ENCODE results near the gene ARFIP2. TPM values are rescaled to one million over a fixed set of nuclear protein-coding genes. Genes with fewer than 3 reads are reported as not detected.

The ARFIP2 gene
- total and polyA plus RNA-seq, 2 donors (not counting 3 experiments of a cell fraction or from before 2014, with no cell fraction given): 48.4 to 62.9 TPM

GRCh38 chr11:6468712-6469495, 12.2 kb downstream of the ARFIP2 start:
- H3K4me1 ChIP-seq (ENCODE audit: control insufficient read depth, extremely low read depth, insufficient read depth, low read length): peaks cover 15% of the 10 kb centered on the region
- H3K9me1 ChIP-seq (replicated peaks; ENCODE audit: control insufficient read depth, extremely low read depth, insufficient read depth, low read length): no peaks in the 10 kb centered on the region
- CTCF ChIA-PET: interaction anchor here (0.7 to 1.8 kb wide), 14 partner anchors 12 to 269 kb away, joined by 3 to 16 read pairs (median 4); partner anchors contain the start of genes APBB1, ARFIP2, MRPL17 and SMPD1
- H3K27me3 ChIP-seq (ENCODE audit: control insufficient read depth in 2 of 2, insufficient read depth in 2 of 2, low read length in 2 of 2): no peaks in the 10 kb centered on the region
- no peak overlapping the region for H3K27ac ChIP-seq (ENCODE audit: insufficient read depth, low read depth, low read length)
- no peaks in the 10 kb centered on the region for H4K20me1 ChIP-seq (replicated peaks; ENCODE audit: control insufficient read depth, extremely low read depth, insufficient read depth, low read length)
- H3K36me3 ChIP-seq (ENCODE audit: control insufficient read depth in 2 of 2, extremely low read depth in 1 of 2, insufficient read depth in 2 of 2, low read length in 2 of 2): peaks cover 0 to 4% of the 10 kb centered on the region in 2 experiments
- peak overlapping the region; percentile 71 for H2AFZ ChIP-seq (ENCODE audit: low read depth, low read length)
- FAIRE-seq (peak; percentile 99), DNase-seq (ENCODE audit: low read depth, low spot score) (peak; percentile 97)
- no peaks in the 10 kb centered on the region for H3K9me3 ChIP-seq (replicated peaks; ENCODE audit: control insufficient read depth, insufficient read depth, low read length)
- POLR2A ChIA-PET: interaction anchor here (1.1 to 1.2 kb wide), 2 partner anchors 13 to 50 kb away, joined by 5 to 8 read pairs; partner anchors contain the start of genes APBB1, ARFIP2 and TIMM10B
- no peak overlapping the region for H3K4me3 ChIP-seq (replicated peaks in 1 of 3; ENCODE audit: insufficient read depth in 1 of 3, low read depth in 1 of 3, low read length in 3 of 3)
- no TSS peak for BruUV-seq (replicated peaks)
- dilution Hi-C loops (cut with MboI; ENCODE audit: extremely low pct_ligation_motif_present, low sequenced_read_pairs) (no loop called here), intact Hi-C loops (cut with micrococcal nuclease) (loop anchor here (1.0 kb wide), 1 partner anchor 79 kb away; the partner anchor contains the start of gene SMPD1)
- TF ChIP-seq GATA2 (IDR thresholded peaks at IDR 0.05; ENCODE audit: insufficient read depth, insufficient read length, low read depth, low read length): no peak
- peak; percentile 45 for TF ChIP-seq POLR2A (IDR thresholded peaks at IDR 0.05; ENCODE audit: low read depth, low read length)
- H3K9ac ChIP-seq (replicated peaks; ENCODE audit: extremely low read depth, insufficient read depth, low read length): no peak overlapping the region
- peak overlapping the region; percentile 13 for H3K4me2 ChIP-seq (ENCODE audit: insufficient read depth, low read length)
- H3K79me2 ChIP-seq (ENCODE audit: control insufficient read depth, insufficient read depth, low read length): peaks cover 6% of the 10 kb centered on the region

GRCh38 chr11:6459099-6459450, 22.1 kb downstream of the ARFIP2 start:
- TF ChIP-seq GATA2 (IDR thresholded peaks at IDR 0.05; ENCODE audit: insufficient read depth, insufficient read length, low read depth, low read length) (no peak), MYC (IDR thresholded peaks at IDR 0.05; ENCODE audit: low read depth, low read length) (no peak), POLR2AphosphoS5 (IDR thresholded peaks at IDR 0.05; ENCODE audit: insufficient read depth, low read depth, low read length) (no peak), FOS (IDR thresholded peaks at IDR 0.05; ENCODE audit: borderline replicate concordance, insufficient read depth, low read length) (no peak), POLR2A (IDR thresholded peaks at IDR 0.05; ENCODE audit: low read depth, low read length) (no peak), EZH2 (IDR thresholded peaks at IDR 0.05; ENCODE audit: borderline replicate concordance, low read depth, low read length, severe bottlenecking) (no peak), CTCF (IDR thresholded peaks at IDR 0.05; ENCODE audit: extremely low read depth in 1 of 2, insufficient read depth in 1 of 2, low read depth in 1 of 2, low read length in 2 of 2) (no peak), JUN (IDR thresholded peaks at IDR 0.05; ENCODE audit: borderline replicate concordance, insufficient read depth, insufficient read length, low read depth) (no peak), MAX (IDR thresholded peaks at IDR 0.05; ENCODE audit: insufficient read depth, insufficient read length) (no peak)
- H3K79me2 ChIP-seq (ENCODE audit: control insufficient read depth, insufficient read depth, low read length): no peaks in the 10 kb centered on the region
- FAIRE-seq (no peak), DNase-seq (ENCODE audit: low read depth, low spot score) (no peak)
- dilution Hi-C loops (cut with MboI; ENCODE audit: extremely low pct_ligation_motif_present, low sequenced_read_pairs): no loop called here
- CTCF ChIA-PET: interaction anchor here (1.1 to 2.0 kb wide), 4 partner anchors 13 to 80 kb away, joined by 3 to 13 read pairs (median 6); no protein-coding TSS in a partner anchor
- H3K27me3 ChIP-seq (ENCODE audit: control insufficient read depth in 2 of 2, insufficient read depth in 2 of 2, low read length in 2 of 2): no peaks in the 10 kb centered on the region
- H2AFZ ChIP-seq (ENCODE audit: low read depth, low read length): no peak overlapping the region
- intact Hi-C loops (cut with micrococcal nuclease): no loop called here
- H3K36me3 ChIP-seq (ENCODE audit: control insufficient read depth in 2 of 2, extremely low read depth in 1 of 2, insufficient read depth in 2 of 2, low read length in 2 of 2): peaks cover 0 to 36% of the 10 kb centered on the region in 2 experiments
- no TSS peak for BruUV-seq (replicated peaks)
- H3K4me3 ChIP-seq (replicated peaks in 1 of 3; ENCODE audit: insufficient read depth in 1 of 3, low read depth in 1 of 3, low read length in 3 of 3): no peak overlapping the region
- H3K9me3 ChIP-seq (replicated peaks; ENCODE audit: control insufficient read depth, insufficient read depth, low read length): no peaks in the 10 kb centered on the region
- no peaks in the 10 kb centered on the region for H3K4me1 ChIP-seq (ENCODE audit: control insufficient read depth, extremely low read depth, insufficient read depth, low read length)
- POLR2A ChIA-PET: no interaction called here
- no peaks in the 10 kb centered on the region for H3K9me1 ChIP-seq (replicated peaks; ENCODE audit: control insufficient read depth, extremely low read depth, insufficient read depth, low read length)
- H3K4me2 ChIP-seq (ENCODE audit: insufficient read depth, low read length): no peak overlapping the region
- no peak overlapping the region for H3K9ac ChIP-seq (replicated peaks; ENCODE audit: extremely low read depth, insufficient read depth, low read length)
- H4K20me1 ChIP-seq (replicated peaks; ENCODE audit: control insufficient read depth, extremely low read depth, insufficient read depth, low read length): no peaks in the 10 kb centered on the region
- no peak overlapping the region for H3K27ac ChIP-seq (ENCODE audit: insufficient read depth, low read depth, low read length)
